Heart left ventricle (tissue), 16 donors: ENCODE data around the gene CACNA1G. TPM values are rescaled to one million over a fixed set of nuclear protein-coding genes. Genes with fewer than 3 reads are reported as not detected.

Experiments
- ATAC-seq, 4 donors: fragments of 200-7000 bp; cut with Tn5 transposase; one replicate each; pipeline ENCODE4 v1.9.1; 2020 to 2022; ENCODE audit warnings: moderate library complexity in 4 of 4, mild to moderate bottlenecking in 3 of 4, moderate number of reproducible peaks in 1 of 4
- DNase-seq, 5 donors: peaks; one replicate each; pipeline ENCODE4 v3.0.0-alpha.2; 2020
- H3K27ac ChIP-seq, 12 donors: fragments of 200-600 bp; sonication (generic) in 4 of 12; one replicate each; pipeline versions ENCODE4 v1.5.0 to v1.8.0; 2016 to 2022; ENCODE audit warnings: mild to moderate bottlenecking in 2 of 12
- H3K27me3 ChIP-seq, 9 donors: fragments of 200-600 bp; sonication (generic) in 2 of 9; one replicate each; pipeline versions ENCODE4 v1.5.1 to v1.8.0; 2016 to 2022; ENCODE audit warnings: mild to moderate bottlenecking in 3 of 9
- H3K36me3 ChIP-seq, 9 donors: fragments of 200-600 bp; sonication (generic) in 2 of 9; one replicate each; pipeline versions ENCODE4 v1.5.0 to v1.8.0; 2018 to 2022; ENCODE audit warnings: mild to moderate bottlenecking in 2 of 9
- H3K4me1 ChIP-seq, 12 donors: fragments of 200-600 bp; sonication (generic) in 4 of 12; one replicate each; pipeline versions ENCODE4 v1.5.0 to v1.8.0; 2016 to 2022; ENCODE audit warnings: mild to moderate bottlenecking in 3 of 12
- H3K4me3 ChIP-seq, 12 donors: fragments of 200-600 bp; sonication (generic) in 4 of 12; one replicate each; pipeline versions ENCODE4 v1.5.0 to v1.8.0; 2017 to 2022; ENCODE audit warnings: mild to moderate bottlenecking in 9 of 12, moderate library complexity in 4 of 12
- H3K9me3 ChIP-seq, 12 donors: fragments of 200-600 bp; sonication (generic) in 4 of 12; one replicate each; pipeline versions ENCODE4 v1.5.0 to v1.8.0; 2016 to 2022; ENCODE audit warnings: mild to moderate bottlenecking in 1 of 12
- POLR2A ChIP-seq, 2 donors: fragments of 450-650 bp; IDR thresholded peaks; one replicate each; pipeline ENCODE4 v1.6.1; 2017; ENCODE audit warnings: antibody characterized with exemption in 2 of 2, mild to moderate bottlenecking in 2 of 2, moderate library complexity in 2 of 2
- WGBS, 4 donors: extraction: QIAGEN DNeasy Blood & Tissue Kit in 2 of 4; methylation state at CpG; one replicate each; pipeline versions ENCODE4 v1.1.5 to v1.1.7; 2013 to 2018; 5-methylcytosine and 5-hydroxymethylcytosine counted together
- intact Hi-C, 10 donors: fragments of 100-400 bp; cut with DNase I; formaldehyde crosslinking; loops; one replicate each; pipeline versions ENCODE4 v1.11.1 to v1.14.2; 2022
- polyA plus RNA-seq, 2 donors: library from polyadenylated mRNA; stranded (reverse); fragments of 200-250 nt; gene quantifications; one replicate each; pipeline ENCODE4 v1.2.3, GENCODE V29; 2013
- total RNA-seq, 9 donors: library from RNA; depleted of rRNA in 2 of 9; stranded (reverse); fragments of >200 nt in 2 of 9; fragmentation: NEBNext Ultra II Directional in 3 of 9; extraction: Animal tissue kit (Norgen Biotek cat#: 25700) in 3 of 9; gene quantifications; one replicate each; pipeline versions ENCODE4 v1.1.0 to v1.2.4, GENCODE V29; 2016 to 2023
- TF ChIP-seq, protein P1 (sequence below), 12 donors: fragments of 200-600 bp; sonication (generic) in 4 of 12; IDR thresholded peaks; one replicate each; pipeline versions ENCODE4 v1.5.0 to v1.8.0; 2018 to 2022; ENCODE audit warnings: antibody characterized with exemption in 12 of 12, mild to moderate bottlenecking in 5 of 12
- donor health status: ischemic (EF 13 %, LVEDD 7.1; RV severe dilation, severe dysfunction).
- donor health status: healthy with polysubstance abuse.
- donor health status: DM: no; HTN: yes; CAD: no.
- donor health status: DM: no; HTN: no; CAD: no.
- donor health status: ischemic (EF 25% LVEDD 6.9; RV normal size, moderate dysfunction).
- donor health status: ischemic (EF 25% LVEDD 5.7; RV mildly dilated, moderate dysfunction).
- donor health status: healthy.
- donor health status: DM: yes; HTN: yes; CAD: no.
- donor health status: ischemic (EF 35%, LVEDD 5.7; RV mildly dilated, moderate dysfunction).
- donor health status: nonischemic (EF 11% LVEDD 7.7; RV severe dilation, severe dysfunction).
- donor health status: DM: yes; HTN: yes; CAD: no.
- donor health status: PGD.
- donor health status: ischemic (EF 29% LVEDD 5.4; RV normal size, mild dysfunction).
- donor health status: nonischemic (EF 23%, LVEDD 6.1; RV moderate dilation, normal function).

The CACNA1G gene
- total and polyA plus RNA-seq, 11 donors = 0.02 to 0.48 (median 0.13) TPM; not detected in 1

DNA sequence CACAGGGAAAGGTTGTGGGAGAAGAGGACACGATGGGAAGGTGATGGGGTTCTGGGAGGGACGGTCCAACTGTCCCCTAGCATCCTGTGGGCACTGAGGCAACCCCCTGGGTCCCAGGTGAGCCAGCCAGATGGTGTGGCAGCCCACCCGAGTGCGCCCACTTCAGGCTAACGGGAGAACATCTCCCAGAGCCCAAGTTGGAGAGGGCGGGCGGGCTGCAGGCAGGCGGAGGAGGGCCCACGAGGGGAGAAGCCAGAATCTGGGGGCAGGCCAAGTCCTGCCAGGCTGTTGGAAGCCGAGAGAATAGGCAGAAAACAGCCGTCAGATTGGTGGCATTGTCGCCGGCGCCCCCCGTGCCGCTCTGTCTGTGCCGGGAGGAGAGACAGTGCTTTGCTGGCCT is 60.3 kb downstream of the CACNA1G start:
- 65 to 79% (median 71%) methylated on average over 17 of the region's 17 CpGs for WGBS, 4 donors
- intact Hi-C loops = loop anchor here in 1 of 10 donors (10.0 kb wide), 1 partner anchor 136 kb away; no protein-coding TSS in a partner anchor
- no peak for DNase-seq

DNA sequence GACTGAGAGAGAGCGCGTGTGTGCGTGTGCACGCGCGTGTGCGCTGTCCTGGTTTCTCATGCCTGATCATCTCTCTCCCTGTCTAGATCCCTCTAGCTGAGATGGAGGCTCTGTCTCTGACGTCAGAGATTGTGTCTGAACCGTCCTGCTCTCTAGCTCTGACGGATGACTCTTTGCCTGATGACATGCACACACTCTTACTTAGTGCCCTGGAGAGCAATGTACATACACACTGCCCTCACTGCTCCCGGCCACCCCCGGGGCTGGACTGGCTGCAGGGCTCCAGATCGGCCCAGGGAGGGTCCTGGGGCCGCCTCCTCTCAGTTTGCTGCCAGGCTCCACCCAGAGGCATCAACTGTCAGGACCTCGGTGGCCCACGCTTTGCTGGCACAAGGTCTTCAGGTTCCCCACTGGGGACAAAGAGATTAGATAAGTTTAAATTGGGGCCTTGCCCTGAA is 61.1 kb downstream of the CACNA1G start:
- H3K9me3 ChIP-seq = no peaks in the 10 kb centered on the region
- no peaks in the 10 kb centered on the region for H3K36me3 ChIP-seq
- peaks cover 0 to 4% (median 0%) of the 10 kb centered on the region in 9 donors for H3K27me3 ChIP-seq
- TF ChIP-seq, protein P1, sequence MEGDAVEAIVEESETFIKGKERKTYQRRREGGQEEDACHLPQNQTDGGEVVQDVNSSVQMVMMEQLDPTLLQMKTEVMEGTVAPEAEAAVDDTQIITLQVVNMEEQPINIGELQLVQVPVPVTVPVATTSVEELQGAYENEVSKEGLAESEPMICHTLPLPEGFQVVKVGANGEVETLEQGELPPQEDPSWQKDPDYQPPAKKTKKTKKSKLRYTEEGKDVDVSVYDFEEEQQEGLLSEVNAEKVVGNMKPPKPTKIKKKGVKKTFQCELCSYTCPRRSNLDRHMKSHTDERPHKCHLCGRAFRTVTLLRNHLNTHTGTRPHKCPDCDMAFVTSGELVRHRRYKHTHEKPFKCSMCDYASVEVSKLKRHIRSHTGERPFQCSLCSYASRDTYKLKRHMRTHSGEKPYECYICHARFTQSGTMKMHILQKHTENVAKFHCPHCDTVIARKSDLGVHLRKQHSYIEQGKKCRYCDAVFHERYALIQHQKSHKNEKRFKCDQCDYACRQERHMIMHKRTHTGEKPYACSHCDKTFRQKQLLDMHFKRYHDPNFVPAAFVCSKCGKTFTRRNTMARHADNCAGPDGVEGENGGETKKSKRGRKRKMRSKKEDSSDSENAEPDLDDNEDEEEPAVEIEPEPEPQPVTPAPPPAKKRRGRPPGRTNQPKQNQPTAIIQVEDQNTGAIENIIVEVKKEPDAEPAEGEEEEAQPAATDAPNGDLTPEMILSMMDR (IDR thresholded peaks at IDR 0.05) = no peak
- no peak for TF ChIP-seq POLR2A (IDR thresholded peaks at IDR 0.05)
- H3K4me1 ChIP-seq = peaks cover 0 to 28% (median 4%) of the 10 kb centered on the region in 12 donors
- DNase-seq (no peak), ATAC-seq (no peak)
- WGBS, 4 donors = 62 to 71% (median 64%) methylated on average over 11 to 16 of the region's 16 CpGs
- intact Hi-C loops = loop anchor here in 1 of 10 donors (10.0 kb wide), 1 partner anchor 137 kb away; no protein-coding TSS in a partner anchor
- no peak overlapping the region for H3K4me3 ChIP-seq
- H3K27ac ChIP-seq = no peak overlapping the region

More for the DNA sequence above, 60.3 kb downstream of the CACNA1G start:
- Histone ChIP-seq H3K27ac (no peak overlapping the region), H3K27me3 (peaks cover 0 to 4% (median 0%) of the 10 kb centered on the region in 9 donors), H3K36me3 (no peaks in the 10 kb centered on the region), H3K4me1 (peaks cover 0 to 21% (median under 1%) of the 10 kb centered on the region in 12 donors), H3K4me3 (no peak overlapping the region), H3K9me3 (no peaks in the 10 kb centered on the region)
- TF ChIP-seq, protein P1 (IDR thresholded peaks at IDR 0.05) = peak in 1 of 12 donors; percentile 8
- TF ChIP-seq POLR2A (IDR thresholded peaks at IDR 0.05) = no peak
- no peak for ATAC-seq

DNA sequence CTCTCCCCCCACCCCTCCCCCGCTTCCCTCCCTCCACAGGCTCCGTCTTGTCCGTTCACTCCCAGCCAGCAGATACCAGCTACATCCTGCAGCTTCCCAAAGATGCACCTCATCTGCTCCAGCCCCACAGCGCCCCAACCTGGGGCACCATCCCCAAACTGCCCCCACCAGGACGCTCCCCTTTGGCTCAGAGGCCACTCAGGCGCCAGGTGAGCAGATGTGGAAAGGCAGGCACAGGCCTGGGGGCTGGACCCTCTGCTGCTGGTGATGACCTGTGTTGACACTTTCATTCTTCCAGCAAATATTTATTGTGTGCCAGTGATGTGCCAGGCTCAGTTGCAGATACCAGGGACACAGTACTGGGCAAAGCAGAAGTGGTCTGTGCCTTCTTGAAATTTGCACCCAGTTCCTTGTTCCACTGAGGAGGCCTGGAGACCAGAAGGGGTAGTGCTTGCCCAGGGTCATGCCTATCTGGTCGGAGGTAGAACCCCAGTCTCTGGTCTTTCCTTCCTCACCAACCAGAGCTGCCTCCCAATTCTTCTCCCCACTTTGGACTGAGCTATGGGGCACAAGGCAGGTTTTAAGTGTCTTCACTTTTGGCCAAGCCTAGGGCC is 63.9 kb downstream of the CACNA1G start:
- ATAC-seq (no peak), DNase-seq (no peak)
- H3K36me3 ChIP-seq = no peaks in the 10 kb centered on the region
- TF ChIP-seq, protein P1 (IDR thresholded peaks at IDR 0.05) = no peak
- peaks cover 0 to 19% (median 4%) of the 10 kb centered on the region in 12 donors for H3K4me1 ChIP-seq
- intact Hi-C loops = loop anchor here in 2 of 10 donors (2.0 to 10.0 kb wide), 2 partner anchors 72 to 140 kb away; no protein-coding TSS in a partner anchor
- no peak overlapping the region for H3K4me3 ChIP-seq
- H3K27me3 ChIP-seq = peaks cover 0 to 25% (median 9%) of the 10 kb centered on the region in 9 donors
- no peak overlapping the region for H3K27ac ChIP-seq
- no peaks in the 10 kb centered on the region for H3K9me3 ChIP-seq
- WGBS, 4 donors = 87 to 92% (median 89%) methylated on average over 6 to 7 of the region's 7 CpGs

DNA sequence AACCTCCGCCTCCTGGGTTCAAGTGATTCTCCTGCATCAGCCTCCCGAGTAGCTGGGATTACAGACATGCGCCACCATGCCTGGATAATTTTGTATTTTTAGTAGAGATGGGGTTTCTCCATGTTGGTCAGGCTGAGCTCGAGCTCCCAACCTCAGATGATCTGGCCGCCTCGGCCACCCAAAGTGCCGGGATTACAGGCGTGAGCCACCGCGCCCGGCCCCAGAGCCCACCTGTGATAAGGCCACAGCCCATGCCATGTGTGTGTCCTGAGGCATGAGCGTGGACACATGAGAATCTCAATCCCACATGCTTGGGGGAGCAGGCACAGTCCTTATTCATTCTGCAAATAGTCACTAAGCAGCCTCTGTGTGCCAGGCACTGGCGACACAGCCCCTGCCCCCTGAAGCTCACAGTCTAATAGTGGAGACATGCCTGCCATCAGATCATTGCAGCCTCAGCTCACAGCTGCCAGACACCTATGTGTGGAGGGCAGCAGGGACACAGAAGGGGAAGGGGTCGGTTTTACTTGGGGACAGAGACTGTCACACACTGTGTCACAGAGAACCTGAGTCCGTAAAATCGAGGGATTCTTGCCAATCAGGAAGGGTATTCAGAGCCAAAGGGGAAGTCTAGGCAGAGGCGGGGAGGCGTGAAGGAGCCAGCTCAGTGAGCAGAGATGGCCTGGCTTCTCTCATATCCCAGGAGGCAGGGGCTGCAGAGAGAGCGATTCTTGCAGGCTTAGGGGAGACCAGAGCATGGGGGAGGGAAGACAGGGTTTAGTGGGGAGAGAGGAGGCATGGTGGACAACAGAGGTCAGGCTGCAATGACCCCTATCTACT is 64.7 kb downstream of the CACNA1G start:
- Histone ChIP-seq H3K4me3 (no peak overlapping the region), H3K9me3 (no peaks in the 10 kb centered on the region), H3K27ac (no peak overlapping the region), H3K27me3 (peaks cover 0 to 33% (median 9%) of the 10 kb centered on the region in 9 donors), H3K4me1 (peaks cover 0 to 19% (median 4%) of the 10 kb centered on the region in 12 donors), H3K36me3 (no peaks in the 10 kb centered on the region)
- whole genome bisulfite sequencing, 4 donors = 82 to 85% (median 84%) methylated on average over 18 to 19 of the region's 19 CpGs
- TF ChIP-seq POLR2A (IDR thresholded peaks at IDR 0.05) = no peak
- TF ChIP-seq, protein P1 (IDR thresholded peaks at IDR 0.05) = no peak
- ATAC-seq (peak in 1 of 4 donors; percentile 5), DNase-seq (no peak)
- intact Hi-C loops = loop anchor here in 9 of 10 donors (1.0 to 10.0 kb wide), 6 partner anchors 72 to 143 kb away; partner anchors contain the start of gene SPATA20 (in 1 of the 9)
